Endothelial cell of umbilical vein (primary cell): ENCODE data around the gene FIZ1. TPM values are rescaled to one million over a fixed set of nuclear protein-coding genes. Genes with fewer than 3 reads are reported as not detected.

Source experiments
- BruUV-seq: library from RNA; stranded (reverse); fragments of 400-500 nt; replicated peaks from 2 replicates; lab custom pipeline; 2021; lab: Mats Ljungman, UMichigan
- CTCF ChIA-PET: fragments of 300-600, 350-600 bp; sonication (Branson Sonifier 250); formaldehyde crosslinking; loops from one replicate; lab custom pipeline; 2021; ENCODE audit warnings: antibody characterized with exemption, inconsistent platforms; lab: Charles Lee
- POLR2A ChIA-PET: fragments of 300-600, 350-600 bp; sonication (Branson Sonifier 250); formaldehyde crosslinking; loops from one replicate; lab custom pipeline; 2021; ENCODE audit warnings: antibody characterized with exemption, inconsistent platforms; lab: Charles Lee
- DNase-seq: peaks from one replicate; pipeline ENCODE4 v3.0.0-alpha.2; 2011; ENCODE audit warnings: low read depth, low spot score
- FAIRE-seq: peaks from 2 replicates; lab custom pipeline; 2011; peaks lifted over from hg19 to GRCh38; lab: Jason Lieb, UNC
- H2AFZ ChIP-seq: 2 replicates; pipeline ENCODE4 v1.6.0; 2012; ENCODE audit warnings: low read depth, low read length, control low read depth, inconsistent platforms
- H3K27ac ChIP-seq: 2 replicates; pipeline ENCODE4 v1.5.1; 2011; ENCODE audit warnings: low read depth, mild to moderate bottlenecking, control low read depth, low read length, moderate library complexity; ENCODE audit not compliant: insufficient read depth
- H3K27me3 ChIP-seq, 2 experiments: 2 replicates each; pipeline versions ENCODE4 v1.6.0 to v1.6.1; 2011; ENCODE audit warnings: low read length in 2 of 2, mixed read lengths in 1 of 2; ENCODE audit not compliant: control insufficient read depth in 2 of 2, insufficient read depth in 2 of 2
- H3K36me3 ChIP-seq, 2 experiments: 2 replicates in 1 of 2; 3 replicates in 1 of 2; pipeline ENCODE4 v1.5.1; 2011; ENCODE audit warnings: low read length in 2 of 2, mild to moderate bottlenecking in 1 of 2, moderate library complexity in 1 of 2; ENCODE audit not compliant: control insufficient read depth in 2 of 2, insufficient read depth in 2 of 2; ENCODE audit errors: extremely low read depth in 1 of 2
- H3K4me1 ChIP-seq: 3 replicates; pipeline ENCODE4 v1.5.1; 2011; ENCODE audit warnings: mild to moderate bottlenecking, low read length; ENCODE audit not compliant: control insufficient read depth, insufficient read depth; ENCODE audit errors: extremely low read depth
- H3K4me2 ChIP-seq: 2 replicates; pipeline ENCODE4 v1.6.1; 2011; ENCODE audit warnings: low read length, control low read depth, mixed read lengths; ENCODE audit not compliant: insufficient read depth
- H3K4me3 ChIP-seq, 3 experiments: fragments of 200-600 bp in 1 of 3; sonication (generic), shearing (Covaris generic) in 1 of 3; replicated peaks in 1 of 3; 2 replicates each; pipeline ENCODE4 v1.5.1; 2011 to 2016; ENCODE audit warnings: control low read depth in 3 of 3, low read length in 3 of 3, mild to moderate bottlenecking in 2 of 3, inconsistent platforms in 1 of 3, low read depth in 1 of 3, moderate library complexity in 1 of 3; ENCODE audit not compliant: insufficient read depth in 1 of 3
- H3K79me2 ChIP-seq: 2 replicates; pipeline ENCODE4 v1.6.0; 2012; ENCODE audit warnings: low read length, inconsistent platforms; ENCODE audit not compliant: control insufficient read depth, insufficient read depth
- H3K9ac ChIP-seq: replicated peaks from 2 replicates; pipeline ENCODE3; 2011; ENCODE audit warnings: low read length, control low read depth; ENCODE audit not compliant: insufficient read depth; ENCODE audit errors: extremely low read depth
- H3K9me1 ChIP-seq: replicated peaks from 3 replicates; pipeline ENCODE4 v1.6.0; 2011; ENCODE audit warnings: mild to moderate bottlenecking, low read length; ENCODE audit not compliant: control insufficient read depth, insufficient read depth; ENCODE audit errors: extremely low read depth
- H3K9me3 ChIP-seq: replicated peaks from 2 replicates; pipeline ENCODE4 v1.5.1; 2012; ENCODE audit warnings: low read length, inconsistent platforms; ENCODE audit not compliant: control insufficient read depth, insufficient read depth
- H4K20me1 ChIP-seq: replicated peaks from 2 replicates; pipeline ENCODE3; 2011; ENCODE audit warnings: mild to moderate bottlenecking, low read length; ENCODE audit not compliant: control insufficient read depth, insufficient read depth; ENCODE audit errors: extremely low read depth
- CTCF ChIP-seq, 2 donors: IDR thresholded peaks; 1 replicate in 1 of 2; 2 replicates in 1 of 2; pipeline ENCODE4 v1.5.1; 2011; ENCODE audit warnings: low read length in 2 of 2, mild to moderate bottlenecking in 2 of 2, moderate library complexity in 2 of 2, control low read depth in 1 of 2, inconsistent platforms in 1 of 2, low read depth in 1 of 2; ENCODE audit not compliant: insufficient read depth in 1 of 2; ENCODE audit errors: extremely low read depth in 1 of 2
- EZH2 ChIP-seq: IDR thresholded peaks from 2 replicates; pipeline ENCODE4 v1.6.1; 2012; ENCODE audit warnings: borderline replicate concordance, low read depth, mild to moderate bottlenecking, moderate library complexity, low read length, inconsistent platforms; ENCODE audit not compliant: severe bottlenecking
- FOS ChIP-seq: IDR thresholded peaks from 2 replicates; pipeline ENCODE4 v1.6.1; 2011; ENCODE audit warnings: mild to moderate bottlenecking, low read length, moderate library complexity, borderline replicate concordance; ENCODE audit not compliant: insufficient read depth
- GATA2 ChIP-seq: IDR thresholded peaks from 2 replicates; pipeline ENCODE4 v1.7.0; 2011; ENCODE audit warnings: low read depth, mild to moderate bottlenecking, moderate library complexity, mixed read lengths, low read length; ENCODE audit not compliant: insufficient read length, insufficient read depth
- JUN ChIP-seq: IDR thresholded peaks from 2 replicates; pipeline ENCODE4 v1.6.1; 2011; ENCODE audit warnings: borderline replicate concordance, low read depth; ENCODE audit not compliant: insufficient read length, insufficient read depth
- MAX ChIP-seq: IDR thresholded peaks from 2 replicates; pipeline ENCODE4 v1.6.1; 2011; ENCODE audit not compliant: insufficient read depth, insufficient read length
- MYC ChIP-seq: IDR thresholded peaks from one replicate; pipeline ENCODE4 v1.6.1; 2011; ENCODE audit warnings: mild to moderate bottlenecking, low read depth, low read length
- POLR2A ChIP-seq: IDR thresholded peaks from 2 replicates; pipeline ENCODE4 v1.6.1; 2012; ENCODE audit warnings: low read depth, mild to moderate bottlenecking, control low read depth, low read length
- POLR2AphosphoS5 ChIP-seq: IDR thresholded peaks from 2 replicates; pipeline ENCODE4 v1.6.1; 2012; ENCODE audit warnings: low read depth, mild to moderate bottlenecking, control low read depth, low read length, moderate library complexity; ENCODE audit not compliant: insufficient read depth
- dilution Hi-C: fragments of 300-500 bp; cut with MboI; formaldehyde crosslinking; loops from one replicate; pipeline ENCODE4 v1.15.0; 2019; ENCODE audit warnings: low sequenced_read_pairs; ENCODE audit not compliant: extremely low pct_ligation_motif_present
- intact Hi-C: fragments of 100-400 bp; cut with micrococcal nuclease; formaldehyde crosslinking; loops from one replicate; pipeline ENCODE4 v1.10.0; 2022
- polyA plus RNA-seq, 4 experiments: library from polyadenylated mRNA; depleted of rRNA in 3 of 4; stranded (reverse) in 3 of 4; unstranded in 1 of 4; fragments of >200 nt; gene quantifications; 2 replicates each; pipeline versions ENCODE4 v1.2.1 to v1.2.3, GENCODE V29; 2011 to 2012; ENCODE audit warnings: missing spikeins in 1 of 4
- total RNA-seq: library from RNA; stranded (reverse); gene quantifications from 2 replicates; pipeline ENCODE4 v1.2.3, GENCODE V29; 2021

FIZ1 gene
- total and polyA plus RNA-seq, 2 donors (not counting 3 experiments of a cell fraction or from before 2014, with no cell fraction given) = 6.6 to 15.6 TPM

- Histone ChIP-seq H3K9me3 (no peaks in the 10 kb centered on the region), H4K20me1 (no peaks in the 10 kb centered on the region), H3K79me2 (peaks cover 7% of the 10 kb centered on the region), H3K27me3 (no peaks in the 10 kb centered on the region), H3K9me1 (no peaks in the 10 kb centered on the region), H2AFZ (no peak overlapping the region), H3K4me2 (no peak overlapping the region), H3K36me3 (peaks cover 2 to 19% of the 10 kb centered on the region in 2 experiments), H3K4me3 (no peak overlapping the region), H3K4me1 (peaks cover 2% of the 10 kb centered on the region), H3K27ac (no peak overlapping the region), H3K9ac (no peak overlapping the region)
- ChIA-PET POLR2A (no interaction called here), CTCF (no interaction called here)
- TF ChIP-seq POLR2AphosphoS5 (no peak), MYC (no peak)
- no TSS peak for BruUV-seq
- dilution Hi-C loops (no loop called here), intact Hi-C loops (no loop called here)
- FAIRE-seq = no peak
- no peak for DNase-seq
Observed at GRCh38 chr19:55614711-55615542, 15.6 kb upstream of the FIZ1 start.

- no peak overlapping the region for H3K27ac ChIP-seq
- intact Hi-C loops (no loop called here), dilution Hi-C loops (no loop called here)
- H3K79me2 ChIP-seq = peaks cover 11% of the 10 kb centered on the region
- H3K9me1 ChIP-seq = no peaks in the 10 kb centered on the region
- FAIRE-seq (no peak), DNase-seq (no peak)
- no peaks in the 10 kb centered on the region for H3K9me3 ChIP-seq
- BruUV-seq = no TSS peak
- H3K27me3 ChIP-seq = no peaks in the 10 kb centered on the region
- TF ChIP-seq CTCF (IDR thresholded peaks at IDR 0.05; ENCODE audit: extremely low read depth in 1 of 2, insufficient read depth in 1 of 2, low read depth in 1 of 2, low read length in 2 of 2) (no peak), POLR2AphosphoS5 (no peak), JUN (no peak), POLR2A (no peak), FOS (no peak), EZH2 (no peak), MYC (no peak), GATA2 (no peak), MAX (no peak)
- peaks cover 2% of the 10 kb centered on the region for H3K4me1 ChIP-seq
- no peaks in the 10 kb centered on the region for H4K20me1 ChIP-seq
- peaks cover 2 to 24% of the 10 kb centered on the region in 2 experiments for H3K36me3 ChIP-seq
- ChIA-PET POLR2A (no interaction called here), CTCF (no interaction called here)
- H2AFZ ChIP-seq = no peak overlapping the region
- H3K9ac ChIP-seq = no peak overlapping the region
- no peak overlapping the region for H3K4me2 ChIP-seq
- no peak overlapping the region for H3K4me3 ChIP-seq
Observed at GRCh38 chr19:55613930-55614710, 14.8 kb upstream of the FIZ1 start.
